Common myeloid progenitor, CD34-positive (primary cell): ENCODE measurements around the gene KIF9.
"Not testable (repeated sequence)": the region's sequence is repeated elsewhere in the genome, so short reads cannot be mapped to it uniquely, and the experiment has no call there.

Experiments used
- CTCF ChIA-PET: fragments of 350-600 bp; sonication (Branson Sonifier 250); formaldehyde crosslinking; loops from one replicate; lab custom pipeline; 2021; ENCODE audit warnings: antibody characterized with exemption; lab: Charles Lee
- POLR2A ChIA-PET: fragments of 350-600 bp; sonication (Branson Sonifier 250); formaldehyde crosslinking; loops from one replicate; lab custom pipeline; 2021; ENCODE audit warnings: antibody characterized with exemption; lab: Charles Lee
- DNase-seq, 3 donors: peaks; one replicate each; pipeline versions ENCODE4 v3.0.0 to v3.0.0-alpha.2; 2013
- H3K27ac ChIP-seq, 2 experiments: 1 replicate in 1 of 2; 2 replicates in 1 of 2; pipeline ENCODE4 v1.7.0; 2013; ENCODE audit warnings: inconsistent platforms in 2 of 2, low read length in 2 of 2, mild to moderate bottlenecking in 2 of 2, low read depth in 1 of 2, moderate library complexity in 1 of 2; ENCODE audit not compliant: severe bottlenecking in 2 of 2, insufficient read depth in 1 of 2, poor library complexity in 1 of 2
- H3K27me3 ChIP-seq, 5 experiments: replicated peaks in 2 of 5; 1 replicate in 3 of 5; 2 replicates in 2 of 5; pipeline versions ENCODE4 v1.6.1 to v1.7.0; 2013; ENCODE audit warnings: low read length in 4 of 5, mild to moderate bottlenecking in 2 of 5, moderate library complexity in 2 of 5, inconsistent platforms in 1 of 5; ENCODE audit not compliant: insufficient read depth in 5 of 5, control insufficient read depth in 4 of 5
- H3K36me3 ChIP-seq, 4 experiments: 1 replicate in 2 of 4; 2 replicates in 2 of 4; pipeline versions ENCODE4 v1.6.1 to v1.7.0; 2013; ENCODE audit warnings: low read length in 3 of 4, control low read depth in 1 of 4, mild to moderate bottlenecking in 1 of 4; ENCODE audit not compliant: control insufficient read depth in 4 of 4, insufficient read depth in 4 of 4
- H3K4me1 ChIP-seq, 4 experiments: 1 replicate in 3 of 4; 2 replicates in 1 of 4; pipeline versions ENCODE4 v1.6.1 to v1.7.1; 2013; ENCODE audit warnings: low read length in 3 of 4, mild to moderate bottlenecking in 3 of 4, control low read depth in 1 of 4, inconsistent platforms in 1 of 4, moderate library complexity in 1 of 4; ENCODE audit not compliant: control insufficient read depth in 4 of 4, insufficient read depth in 4 of 4; ENCODE audit errors: control extremely low read depth in 1 of 4
- H3K4me3 ChIP-seq, 7 experiments: 1 replicate in 4 of 7; 2 replicates in 3 of 7; pipeline versions ENCODE4 v1.5.1 to v1.7.0; 2013; ENCODE audit warnings: mild to moderate bottlenecking in 7 of 7, low read length in 6 of 7, moderate library complexity in 6 of 7, inconsistent platforms in 2 of 7, low read depth in 2 of 7, control low read depth in 1 of 7; ENCODE audit not compliant: insufficient read depth in 4 of 7, control insufficient read depth in 1 of 7; ENCODE audit errors: extremely low read depth in 1 of 7
- H3K9me3 ChIP-seq, 5 experiments: 1 replicate in 4 of 5; 2 replicates in 1 of 5; pipeline versions ENCODE4 v1.6.1 to v1.7.1; 2013; ENCODE audit warnings: low read length in 4 of 5, mild to moderate bottlenecking in 2 of 5, inconsistent platforms in 1 of 5, low read depth in 1 of 5, moderate library complexity in 1 of 5; ENCODE audit not compliant: control insufficient read depth in 4 of 5, insufficient read depth in 2 of 5; ENCODE audit errors: control extremely low read depth in 1 of 5
- WGBS: methylation state at CpG from one replicate; pipeline ENCODE4 v1.1.5; 2013; ENCODE audit not compliant: insufficient coverage; 5-methylcytosine and 5-hydroxymethylcytosine counted together

The KIF9 gene

GRCh38 chr3:47295322-47295721 is 12.7 kb upstream of the KIF9 start:
- WGBS: 90% methylated on average over 1 of the region's 2 CpGs
- Histone ChIP-seq H3K27me3 (no peaks in the 10 kb centered on the region), H3K4me3 (no peak overlapping the region), H3K4me1 (peaks cover 10 to 23% (median 11%) of the 10 kb centered on the region in 4 experiments), H3K36me3 (peaks cover 0 to 13% (median 6%) of the 10 kb centered on the region in 4 experiments), H3K9me3 (no peaks in the 10 kb centered on the region), H3K27ac (no peak overlapping the region)
- ChIA-PET POLR2A (no interaction called here), CTCF (interaction anchor here (0.9 to 2.3 kb wide), 2 partner anchors 9 to 20 kb away, joined by 3 to 4 read pairs; no protein-coding TSS in a partner anchor)
- DNase-seq: no peak

GRCh38 chr3:47294392-47294791 is 11.8 kb upstream of the KIF9 start:
- CTCF ChIA-PET: interaction anchor here (1.6 to 2.3 kb wide), 2 partner anchors 19 to 29 kb away, joined by 4 read pairs; no protein-coding TSS in a partner anchor
- DNase-seq: no peak
- H3K27ac ChIP-seq: no peak overlapping the region
- WGBS: 100% methylated on average over 2 of the region's 3 CpGs
- POLR2A ChIA-PET: no interaction called here
- peaks cover 10 to 20% (median 11%) of the 10 kb centered on the region in 4 experiments for H3K4me1 ChIP-seq
- no peak overlapping the region for H3K4me3 ChIP-seq
- H3K27me3 ChIP-seq: no peaks in the 10 kb centered on the region
- H3K9me3 ChIP-seq: no peaks in the 10 kb centered on the region
- peaks cover 0 to 17% (median 6%) of the 10 kb centered on the region in 4 experiments for H3K36me3 ChIP-seq

GRCh38 chr3:47293822-47294221 is 11.2 kb upstream of the KIF9 start:
- POLR2A ChIA-PET: no interaction called here
- WGBS: no CpG with 5 or more reads among the region's 2 CpGs

GRCh38 chr3:47291754-47292420 is 9.3 kb upstream of the KIF9 start:
- H3K4me3 ChIP-seq, H3K9me3 ChIP-seq, DNase-seq, H3K27me3 ChIP-seq, H3K4me1 ChIP-seq, H3K27ac ChIP-seq, POLR2A ChIA-PET: not testable (repeated sequence)
- CTCF ChIA-PET: interaction anchor here (0.9 to 2.1 kb wide), 6 partner anchors 11 to 127 kb away, joined by 3 to 11 read pairs (median 3); partner anchors contain the start of genes KIF9 and SETD2
- 95% methylated on average over 4 of the region's 9 CpGs for WGBS
- H3K36me3 ChIP-seq: peaks cover 0 to 23% (median 18%) of the 10 kb centered on the region in 4 experiments

More at GRCh38 chr3:47293822-47294221, 11.2 kb upstream of the KIF9 start:
- Histone ChIP-seq H3K27me3 (no peaks in the 10 kb centered on the region), H3K27ac (no peak overlapping the region), H3K9me3 (no peaks in the 10 kb centered on the region), H3K4me3 (no peak overlapping the region), H3K36me3 (peaks cover 0 to 17% (median 11%) of the 10 kb centered on the region in 4 experiments), H3K4me1 (peaks cover 10 to 19% (median 11%) of the 10 kb centered on the region in 4 experiments)
- DNase-seq: no peak
- CTCF ChIA-PET: interaction anchor here (1.6 to 2.3 kb wide), 3 partner anchors 10 to 30 kb away, joined by 4 to 11 read pairs (median 4); no protein-coding TSS in a partner anchor

- Histone ChIP-seq H3K9me3 (no peaks in the 10 kb centered on the region), H3K36me3 (peaks cover 4 to 27% (median 19%) of the 10 kb centered on the region in 4 experiments), H3K4me3 (no peak overlapping the region), H3K27ac (no peak overlapping the region), H3K4me1 (peaks cover 0 to 8% (median under 1%) of the 10 kb centered on the region in 4 experiments), H3K27me3 (no peaks in the 10 kb centered on the region)
- no peak for DNase-seq
- 94% methylated on average over 2 of the region's 4 CpGs for WGBS
- POLR2A ChIA-PET: interaction anchor here (0.8 kb wide), 1 partner anchor 10 kb away, joined by 3 read pairs; no protein-coding TSS in a partner anchor
- CTCF ChIA-PET: interaction anchor here (0.9 to 2.1 kb wide), 6 partner anchors 10 to 127 kb away, joined by 3 to 11 read pairs (median 3); partner anchors contain the start of genes KIF9 and SETD2
These were observed 8.7 kb upstream of the KIF9 start for GRCh38 chr3:47291158-47291753.

- H3K9me3 ChIP-seq: no peaks in the 10 kb centered on the region
- H3K27me3 ChIP-seq: no peaks in the 10 kb centered on the region
- 80% methylated on average over 4 of the region's 6 CpGs for WGBS
- peaks cover 4 to 27% (median 15%) of the 10 kb centered on the region in 4 experiments for H3K36me3 ChIP-seq
- peaks cover 2 to 20% (median 7%) of the 10 kb centered on the region in 4 experiments for H3K4me1 ChIP-seq
- H3K4me3 ChIP-seq: no peak overlapping the region
- DNase-seq: no peak
- ChIA-PET POLR2A (no interaction called here), CTCF (interaction anchor here (0.5 to 2.4 kb wide), 4 partner anchors 8 to 722 kb away, joined by 3 to 10 read pairs (median 4); no protein-coding TSS in a partner anchor)
- no peak overlapping the region for H3K27ac ChIP-seq
These were observed 6.6 kb upstream of the KIF9 start for GRCh38 chr3:47288966-47289910.
